Motor neuron (in vitro differentiated cells): Measurements from ENCODE around the gene RARB. TPM values are rescaled to one million over a fixed set of nuclear protein-coding genes. Genes with fewer than 3 reads are reported as not detected.

Source experiments
- ATAC-seq, 8 experiments: fragments of 200-7000 bp; cut with Tn5 transposase; replicated peaks in 6 of 8; 2 replicates each; pipeline ENCODE4 v1.8.0; 2021; ENCODE audit warnings: mild to moderate bottlenecking in 8 of 8, moderate library complexity in 8 of 8
- H3K27ac ChIP-seq, 2 donors: fragments of 250-450 bp; sonication (Bioruptor Pico); 2 replicates each; pipeline ENCODE4 v1.9.0; 2021; ENCODE audit warnings: antibody characterized with exemption in 2 of 2, mild to moderate bottlenecking in 2 of 2, moderate library complexity in 1 of 2
- H3K4me1 ChIP-seq, 2 donors: fragments of 250-450 bp; sonication (Bioruptor Pico); replicated peaks in 1 of 2; 2 replicates each; pipeline ENCODE4 v1.6.1; 2021; ENCODE audit warnings: antibody characterized with exemption in 2 of 2, mild to moderate bottlenecking in 2 of 2, moderate library complexity in 1 of 2
- H3K4me3 ChIP-seq, 5 donors: fragments of 250-450 bp; sonication (Bioruptor Pico); 2 replicates each; pipeline ENCODE4 v1.9.0; 2021; ENCODE audit warnings: antibody characterized with exemption in 5 of 5, mild to moderate bottlenecking in 5 of 5, moderate library complexity in 4 of 5
- WGBS, 10 experiments: fragments of 450-650 bp; shearing (Covaris generic); methylation state at CpG; one replicate each; pipeline ENCODE4 v1.0.0; 2022; 5-methylcytosine and 5-hydroxymethylcytosine counted together
- in situ Hi-C, 9 experiments: fragments of 400-800 bp; cut with MboI; loops; one replicate each; pipeline ENCODE4 v1.15.0; 2021; ENCODE audit warnings: low sequenced_read_pairs in 9 of 9, low pct_unique_long_range_greater_than_20kb in 2 of 9; ENCODE audit not compliant: unreplicated experiment in 9 of 9
- total RNA-seq, 8 experiments: library from RNA; unstranded; fragments of 300-600 nt; gene quantifications; 2 replicates each; pipeline versions ENCODE4 v1.2.3 to v1.2.4, GENCODE V29; 2022

RARB gene
- total RNA-seq: 10 to 100 TPM; 16.9 to 72.4 (median 31.3) TPM

DNA sequence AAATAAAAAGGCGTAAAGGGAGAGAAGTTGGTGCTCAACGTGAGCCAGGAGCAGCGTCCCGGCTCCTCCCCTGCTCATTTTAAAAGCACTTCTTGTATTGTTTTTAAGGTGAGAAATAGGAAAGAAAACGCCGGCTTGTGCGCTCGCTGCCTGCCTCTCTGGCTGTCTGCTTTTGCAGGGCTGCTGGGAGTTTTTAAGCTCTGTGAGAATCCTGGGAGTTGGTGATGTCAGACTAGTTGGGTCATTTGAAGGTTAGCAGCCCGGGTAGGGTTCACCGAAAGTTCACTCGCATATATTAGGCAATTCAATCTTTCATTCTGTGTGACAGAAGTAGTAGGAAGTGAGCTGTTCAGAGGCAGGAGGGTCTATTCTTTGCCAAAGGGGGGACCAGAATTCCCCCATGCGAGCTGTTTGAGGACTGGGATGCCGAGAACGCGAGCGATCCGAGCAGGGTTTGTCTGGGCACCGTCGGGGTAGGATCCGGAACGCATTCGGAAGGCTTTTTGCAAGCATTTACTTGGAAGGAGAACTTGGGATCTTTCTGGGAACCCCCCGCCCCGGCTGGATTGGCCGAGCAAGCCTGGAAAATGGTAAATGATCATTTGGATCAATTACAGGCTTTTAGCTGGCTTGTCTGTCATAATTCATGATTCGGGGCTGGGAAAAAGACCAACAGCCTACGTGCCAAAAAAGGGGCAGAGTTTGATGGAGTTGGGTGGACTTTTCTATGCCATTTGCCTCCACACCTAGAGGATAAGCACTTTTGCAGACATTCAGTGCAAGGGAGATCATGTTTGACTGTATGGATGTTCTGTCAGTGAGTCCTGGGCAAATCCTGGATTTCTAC, at the start of gene RARB:
Gene RARB (plus strand): TSS at position 322 of the 847 bp plus-strand sequence. CDS start 469 bp downstream, at position 791.
- Histone ChIP-seq H3K27ac (peak within 1 kb of the TSS; percentile 98 to 99), H3K4me3 (peak within 1 kb of the TSS; percentile 55 to 72 (median 65)), H3K4me1 (peaks cover 19 to 38% of the 10 kb centered on the region in 2 donors)
- 0 to 28% (median 0%) methylated on average over 2 to 15 of the region's 27 CpGs; no CpG with 5 or more reads in 1 of the 10 experiments for WGBS, 10 experiments
- ATAC-seq: peak; percentile 83 to 91 (median 90)
- in situ Hi-C loops: loop anchor here in 1 of 9 experiments (25.0 kb wide), 1 partner anchor 466 kb away; no protein-coding TSS in a partner anchor

DNA sequence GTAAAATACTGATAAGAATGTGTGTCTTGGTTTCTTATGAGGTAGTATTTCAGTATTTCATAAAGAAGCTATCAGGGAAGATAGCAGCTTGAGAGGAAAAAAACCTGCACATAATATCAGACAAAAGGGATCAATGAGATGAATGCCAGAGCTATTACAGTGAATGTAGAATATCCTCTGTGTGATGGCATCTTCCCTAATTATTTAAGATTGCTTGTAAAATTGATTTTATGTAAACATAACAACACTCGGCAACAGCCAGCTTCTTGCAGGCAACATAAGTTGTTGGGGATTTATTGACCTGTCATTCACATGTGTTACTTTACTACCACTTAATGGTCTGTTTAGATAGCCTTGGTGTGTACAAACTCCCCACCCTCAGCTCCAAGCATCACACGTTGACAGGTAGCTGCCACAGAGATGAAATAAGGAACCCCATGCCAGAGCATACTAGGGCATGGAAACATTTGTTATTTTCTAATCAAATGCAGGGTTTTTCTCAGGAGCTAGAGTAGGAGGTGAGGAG, 49.2 kb upstream of the RARB start:
- in situ Hi-C loops: no loop called here
- no peak overlapping the region for H3K4me3 ChIP-seq
- 0 to 100% (median 62%) methylated on average over 1 to 2 of the region's 2 CpGs; no CpG with 5 or more reads in 2 of the 10 experiments for WGBS, 10 experiments

GRCh38 chr3:25380222-25380739, 47.8 kb upstream of the RARB start:
- H3K4me3 ChIP-seq: no peak overlapping the region
- H3K27ac ChIP-seq: no peak overlapping the region
- no peak for ATAC-seq
- WGBS, 10 experiments: 23 to 93% (median 59%) methylated on average over 3 to 9 of the region's 9 CpGs; no CpG with 5 or more reads in 1 of the 10 experiments
- in situ Hi-C loops: no loop called here
- H3K4me1 ChIP-seq: peaks cover 4 to 14% of the 10 kb centered on the region in 2 donors

More for the DNA sequence above, 49.2 kb upstream of the RARB start:
- H3K27ac ChIP-seq: no peak overlapping the region
- ATAC-seq: peak in 1 of 8 experiments; percentile 31
- H3K4me1 ChIP-seq: peaks cover 4 to 13% of the 10 kb centered on the region in 2 donors

GRCh38 chr3:25381083-25381482, 47.0 kb upstream of the RARB start:
- in situ Hi-C loops: no loop called here
- H3K4me1 ChIP-seq: peaks cover 4 to 14% of the 10 kb centered on the region in 2 donors
- no peak overlapping the region for H3K27ac ChIP-seq
- WGBS, 10 experiments: 29 to 100% (median 87%) methylated on average over 1 to 3 of the region's 3 CpGs
- ATAC-seq: no peak
- no peak overlapping the region for H3K4me3 ChIP-seq

GRCh38 chr3:25384471-25384870, 43.6 kb upstream of the RARB start:
- WGBS, 10 experiments: 20 to 100% (median 78%) methylated on average over 1 to 3 of the region's 3 CpGs; no CpG with 5 or more reads in 2 of the 10 experiments
- H3K27ac ChIP-seq: no peak overlapping the region
- in situ Hi-C loops: no loop called here
- ATAC-seq: peak in 1 of 8 experiments; percentile 35
- H3K4me3 ChIP-seq: no peak overlapping the region
- peaks cover 10% of the 10 kb centered on the region in 2 donors for H3K4me1 ChIP-seq

DNA sequence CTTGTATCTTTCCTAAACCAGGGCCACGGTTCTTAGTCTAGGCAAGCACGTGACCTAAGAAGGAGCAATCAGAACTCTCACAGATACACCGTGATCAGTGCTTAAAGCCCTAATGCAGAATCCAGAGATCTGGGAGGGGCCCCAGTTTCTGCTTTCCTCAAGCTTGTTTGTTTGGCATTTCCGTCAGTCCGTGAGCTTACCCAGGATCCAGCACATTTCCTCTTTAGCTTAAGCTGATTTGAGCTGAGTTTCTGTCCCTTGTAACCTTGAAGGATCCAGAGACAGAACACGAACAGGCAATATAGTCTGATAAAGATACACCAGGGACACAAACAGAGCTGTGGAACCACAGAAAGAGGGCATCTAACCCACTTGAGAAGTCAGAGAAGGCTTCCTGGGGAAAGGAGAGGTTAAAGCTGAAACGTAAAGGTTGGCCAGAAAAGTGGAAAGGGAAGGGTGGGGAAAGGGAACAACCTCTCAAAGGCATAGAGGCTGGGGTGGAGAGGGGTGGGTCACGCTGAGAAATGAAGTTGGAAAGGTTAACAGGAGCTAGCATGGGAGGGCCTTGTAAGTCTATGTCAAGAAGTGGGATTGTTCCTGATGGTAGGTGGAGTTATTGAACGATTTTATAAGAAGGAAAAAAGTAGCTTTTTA, 42.1 kb upstream of the RARB start:
- Histone ChIP-seq H3K4me3 (no peak overlapping the region), H3K4me1 (peaks cover 10% of the 10 kb centered on the region in 2 donors), H3K27ac (no peak overlapping the region)
- ATAC-seq: peak in 1 of 8 experiments; percentile 66
- WGBS, 10 experiments: 29 to 94% (median 82%) methylated on average over 1 to 9 of the region's 9 CpGs; no CpG with 5 or more reads in 1 of the 10 experiments
- in situ Hi-C loops: no loop called here

DNA sequence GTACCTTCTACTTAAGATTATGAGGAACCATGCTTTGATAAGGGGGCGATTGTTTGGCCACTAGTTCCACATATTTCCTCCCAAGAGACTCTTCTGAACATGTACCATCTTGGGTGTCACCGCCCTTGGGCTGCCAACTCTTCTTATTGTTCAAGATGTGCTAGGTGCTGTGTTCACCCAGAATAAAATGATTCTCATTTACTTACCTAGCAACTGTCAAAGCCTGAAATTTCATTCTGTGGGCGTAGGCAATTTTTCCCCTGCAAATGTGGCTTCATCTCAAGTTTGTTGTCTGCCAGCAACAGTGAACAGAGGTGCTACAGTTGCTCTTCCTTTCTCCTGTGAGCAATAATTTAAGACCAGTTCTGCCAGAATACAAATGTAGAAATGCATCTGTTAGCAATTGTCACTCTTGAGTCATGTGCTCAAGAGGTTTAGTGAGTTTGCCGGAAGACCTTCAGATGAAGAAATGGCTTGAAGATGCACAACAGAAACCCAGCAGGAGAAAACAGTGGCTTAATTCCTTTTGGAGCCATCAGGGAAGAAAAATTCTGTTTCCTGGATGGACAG, 41.3 kb upstream of the RARB start:
- no peak overlapping the region for H3K4me3 ChIP-seq
- 0 to 100% (median 96%) methylated on average over 1 to 4 of the region's 4 CpGs; no CpG with 5 or more reads in 3 of the 10 experiments for WGBS, 10 experiments
- H3K27ac ChIP-seq: no peak overlapping the region
- H3K4me1 ChIP-seq: peaks cover 10% of the 10 kb centered on the region in 2 donors
- no peak for ATAC-seq
- in situ Hi-C loops: no loop called here

DNA sequence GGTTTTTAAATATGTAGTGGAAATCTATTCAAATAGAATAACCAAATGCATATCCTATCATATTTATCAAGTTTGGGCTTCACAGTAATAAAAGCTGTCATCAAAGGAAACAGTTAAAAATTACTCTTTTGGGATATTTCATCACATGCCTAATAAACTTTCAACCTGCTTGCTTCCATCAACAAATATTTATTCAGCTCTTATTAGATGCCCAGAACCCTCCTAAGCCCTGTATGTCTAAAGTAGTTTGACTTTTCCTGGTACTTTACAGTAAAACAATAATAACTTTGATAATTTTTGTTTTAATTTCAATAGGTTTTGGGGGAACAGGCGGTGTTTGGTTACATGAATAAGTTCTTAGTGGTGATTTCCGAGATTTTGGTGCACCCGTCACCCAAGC, 37.5 kb upstream of the RARB start:
- Histone ChIP-seq H3K27ac (no peak overlapping the region), H3K4me3 (no peak overlapping the region), H3K4me1 (peaks cover 5 to 10% of the 10 kb centered on the region in 2 donors)
- in situ Hi-C loops: no loop called here
- WGBS, 10 experiments: 22 to 100% (median 83%) methylated on average over 3 of the region's 3 CpGs; no CpG with 5 or more reads in 4 of the 10 experiments
- no peak for ATAC-seq

- WGBS, 10 experiments: 20 to 100% (median 83%) methylated on average over 1 to 2 of the region's 2 CpGs; no CpG with 5 or more reads in 4 of the 10 experiments
- H3K27ac ChIP-seq: no peak overlapping the region
- H3K4me1 ChIP-seq: no peaks in the 10 kb centered on the region
- no peak for ATAC-seq
- no peak overlapping the region for H3K4me3 ChIP-seq
- in situ Hi-C loops: no loop called here
Measured at GRCh38 chr3:25396251-25396650, 31.8 kb upstream of the RARB start.

- in situ Hi-C loops: no loop called here
- 76 to 100% (median 94%) methylated on average over 2 to 4 of the region's 4 CpGs; no CpG with 5 or more reads in 3 of the 10 experiments for WGBS, 10 experiments
- peak in 1 of 8 experiments; percentile 22 for ATAC-seq
- Histone ChIP-seq H3K27ac (no peak overlapping the region), H3K4me1 (no peaks in the 10 kb centered on the region), H3K4me3 (no peak overlapping the region)
Measured at GRCh38 chr3:25396686-25397085, 31.4 kb upstream of the RARB start.

- WGBS, 10 experiments: 51 to 100% (median 90%) methylated on average over 2 of the region's 2 CpGs; no CpG with 5 or more reads in 2 of the 10 experiments
- Histone ChIP-seq H3K4me3 (no peak overlapping the region), H3K27ac (no peak overlapping the region), H3K4me1 (no peaks in the 10 kb centered on the region)
- no peak for ATAC-seq
- in situ Hi-C loops: no loop called here
Measured at GRCh38 chr3:25397150-25397549, 30.9 kb upstream of the RARB start.

DNA sequence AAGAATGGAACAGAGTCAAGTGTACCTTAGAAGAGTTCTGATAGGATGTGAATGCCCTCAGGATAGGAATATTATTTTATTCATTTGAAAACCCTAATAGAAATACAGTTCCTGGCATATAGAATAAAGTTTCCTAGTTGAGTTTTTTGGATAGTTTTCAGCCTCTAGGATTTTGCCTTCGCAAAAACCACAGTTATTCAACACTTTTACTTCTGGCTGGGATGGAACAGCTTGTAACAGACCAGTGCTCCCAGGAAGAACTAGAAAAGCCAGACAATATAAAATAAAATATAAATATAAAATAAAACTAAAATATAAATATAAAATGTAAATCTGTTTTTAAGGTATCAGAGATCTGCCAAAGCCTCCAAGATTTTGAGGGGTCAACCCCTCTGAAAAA, 27.5 kb upstream of the RARB start:
- Histone ChIP-seq H3K4me3 (no peak overlapping the region), H3K4me1 (no peaks in the 10 kb centered on the region), H3K27ac (no peak overlapping the region)
- no peak for ATAC-seq
- 10 to 100% (median 75%) methylated on average over 1 of the region's 1 CpG; no CpG with 5 or more reads in 2 of the 10 experiments for WGBS, 10 experiments
- in situ Hi-C loops: no loop called here
